GM11168 (cell line): Measurements from ENCODE around the gene AMPD1.

Experiments used
- in situ Hi-C: fragments of 300-500 bp; cut with MboI; formaldehyde crosslinking; loops from one replicate; pipeline ENCODE4 v1.12.0; 2022; ENCODE audit warnings: low sequenced_read_pairs; ENCODE audit not compliant: unreplicated experiment

The AMPD1 gene

DNA sequence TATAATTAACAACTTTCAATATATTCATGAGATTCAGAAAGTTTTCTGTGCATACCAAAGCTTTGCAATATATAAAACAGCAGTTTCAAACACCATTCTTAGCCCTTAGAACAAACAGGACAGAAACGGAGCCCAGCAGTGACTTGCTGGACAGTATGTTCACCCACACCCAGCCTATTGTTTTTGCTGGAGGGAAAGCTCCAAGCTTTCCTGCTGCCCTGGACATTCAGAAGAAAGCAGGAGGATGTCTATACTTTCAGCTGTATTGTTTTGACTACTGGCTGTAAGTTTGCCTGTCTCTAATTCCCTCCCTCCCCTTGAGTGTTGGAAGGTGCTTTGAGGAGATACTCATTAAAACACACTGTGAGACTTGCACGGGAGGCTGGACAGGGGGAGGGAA is 35.1 kb downstream of the AMPD1 start:
- in situ Hi-C loops, result no loop called here

DNA sequence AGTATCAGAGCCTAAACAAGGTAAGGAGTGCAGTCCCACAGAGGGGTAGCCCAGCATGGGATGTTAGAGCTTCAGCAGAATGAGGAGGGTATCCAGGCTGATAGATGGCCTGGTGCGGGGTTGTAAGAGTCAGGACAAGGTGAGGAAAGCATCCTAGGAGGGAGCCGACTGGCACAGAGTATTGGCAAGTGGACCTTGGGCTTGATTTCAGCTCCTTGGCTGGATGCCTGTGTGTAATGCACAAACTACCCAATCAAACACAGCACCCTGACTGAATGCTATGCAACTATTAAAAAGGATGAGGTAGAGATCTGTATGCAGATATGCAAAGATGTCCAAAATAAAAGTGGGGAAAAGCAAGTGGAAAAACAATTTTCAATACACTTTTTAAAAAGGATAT is 43.5 kb downstream of the AMPD1 start:
- in situ Hi-C loops, result no loop called here

DNA sequence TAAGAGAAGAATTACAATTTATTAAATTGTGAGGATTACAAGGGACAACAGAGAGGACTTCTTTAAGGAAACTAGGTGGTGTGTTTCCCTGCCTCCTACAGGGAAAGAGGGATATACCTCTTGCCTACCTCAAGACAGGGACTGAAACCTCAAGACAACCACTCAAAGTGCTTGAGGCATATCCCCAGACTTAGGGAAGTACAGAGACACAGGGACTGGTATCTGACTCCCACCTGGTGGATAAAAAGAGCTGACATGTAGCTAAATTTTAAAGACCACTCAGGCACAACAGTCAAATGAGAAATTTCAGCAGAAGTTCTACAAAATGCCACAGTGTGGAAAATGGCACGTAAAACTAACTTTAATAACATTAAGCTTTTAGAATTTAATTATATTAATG is 46.8 kb downstream of the AMPD1 start:
- in situ Hi-C loops, result no loop called here

DNA sequence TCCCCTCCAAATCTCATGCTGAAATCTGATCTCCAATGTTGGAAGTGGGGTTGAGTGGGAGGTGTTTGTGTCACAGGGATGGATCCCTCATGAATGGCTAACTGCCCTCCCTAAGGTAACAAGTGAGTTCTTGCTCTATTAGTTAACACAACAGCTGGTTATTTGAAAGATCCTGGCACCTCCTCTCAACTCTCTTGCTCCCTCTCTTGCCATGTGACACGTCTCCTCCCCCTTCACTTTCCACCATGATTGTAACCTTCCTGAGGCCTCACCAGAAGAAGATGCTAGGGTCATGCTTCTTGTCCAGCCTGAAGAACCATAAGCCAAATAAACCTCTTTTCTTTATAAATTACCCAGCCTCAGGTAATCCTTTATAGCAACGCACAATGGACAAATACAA is 54.0 kb downstream of the AMPD1 start:
- in situ Hi-C loops, result no loop called here

DNA sequence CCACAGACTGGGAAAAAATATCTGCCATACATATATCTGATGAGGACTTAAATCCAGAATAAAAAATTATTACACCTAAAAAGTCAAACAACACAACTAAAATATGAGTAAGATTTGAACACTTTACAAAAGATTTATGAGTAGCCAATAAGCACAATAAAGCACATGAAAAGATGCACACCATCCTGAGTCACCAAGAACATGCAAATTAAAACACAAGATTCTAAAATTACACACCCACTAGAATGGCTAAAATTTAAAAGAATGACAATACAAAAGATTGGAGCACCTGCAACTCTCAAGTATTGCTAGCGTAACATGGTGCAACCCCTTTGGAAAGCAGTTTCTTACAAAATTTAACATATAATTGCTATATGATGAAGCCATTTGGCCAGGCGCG is 56.4 kb downstream of the AMPD1 start:
- in situ Hi-C loops, result no loop called here

DNA sequence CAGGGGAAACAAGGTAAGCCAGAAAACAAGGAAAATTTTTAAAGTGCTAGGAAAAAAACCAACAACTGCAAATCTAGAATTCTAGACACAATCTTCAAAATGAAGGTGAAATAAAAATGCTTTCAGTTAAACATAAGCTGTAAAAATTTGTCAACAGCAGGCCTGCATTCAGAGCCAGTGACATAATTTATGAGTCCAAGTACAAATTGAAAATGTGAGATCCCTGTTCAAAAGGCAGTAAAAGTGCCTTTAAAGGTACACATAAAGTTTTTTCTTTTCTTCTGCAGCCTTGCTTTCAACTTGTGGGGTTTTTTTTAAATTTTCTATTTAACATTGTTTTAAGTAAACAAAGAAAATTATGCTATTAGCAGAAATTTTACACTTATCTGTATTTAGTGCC is 62.9 kb downstream of the AMPD1 start:
- in situ Hi-C loops, result no loop called here

DNA sequence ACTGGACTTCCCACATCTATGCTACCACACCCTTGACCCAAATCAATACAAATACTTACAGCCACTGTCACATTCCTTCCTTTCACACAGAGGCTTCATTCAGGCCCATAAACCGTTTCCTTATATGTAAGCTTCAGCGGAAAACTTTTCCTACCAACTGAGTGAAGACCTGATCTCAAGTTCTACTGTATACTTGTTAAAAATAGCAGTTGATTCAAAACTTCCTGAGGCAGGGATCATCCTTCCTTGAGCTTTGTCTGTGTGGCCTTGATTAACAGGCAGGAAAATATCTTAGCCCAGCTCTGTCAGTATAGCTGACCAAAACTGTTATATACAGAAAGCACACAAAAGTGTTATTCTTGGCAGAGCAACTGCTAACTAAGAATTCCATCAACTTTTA is 68.2 kb downstream of the AMPD1 start:
- in situ Hi-C loops, result no loop called here

DNA sequence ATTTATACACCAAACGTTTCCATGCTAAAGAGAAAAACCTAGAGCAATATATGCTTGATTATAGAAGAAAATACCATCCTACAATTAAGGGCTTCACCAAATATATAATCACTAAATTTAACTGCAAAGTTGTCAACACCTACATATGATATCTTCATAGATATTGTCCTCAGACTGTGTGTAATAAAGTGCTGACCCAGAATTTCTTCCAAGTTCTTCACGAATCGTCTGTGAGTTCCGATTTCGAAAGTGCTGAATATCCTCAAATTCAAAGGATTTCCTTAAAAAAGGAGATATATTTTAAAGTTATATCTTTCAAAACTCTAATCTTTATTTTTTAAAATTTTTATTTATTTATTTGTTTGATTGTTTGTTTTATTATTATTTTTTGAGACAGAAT is 72.0 kb downstream of the AMPD1 start:
- in situ Hi-C loops, result no loop called here
